Measurements from ENCODE around the gene GALNT10.

GRCh38 chr5:154202379-154203260, 12.1 kb downstream of the GALNT10 start:
- TF ChIP-seq CTCF (IDR thresholded peaks at IDR 0.05) (no peak), EZH2phosphoT487 (IDR thresholded peaks at IDR 0.05; ENCODE audit: borderline replicate concordance, low read depth) (no peak), TAF1 (IDR thresholded peaks at IDR 0.05; ENCODE audit: borderline replicate concordance, low read depth, low read length) (no peak), SMC3 (IDR thresholded peaks at IDR 0.05; ENCODE audit: low read depth, low read length) (no peak), TCF12 (IDR thresholded peaks at IDR 0.05) (no peak), EP300 (IDR thresholded peaks at IDR 0.05; ENCODE audit: borderline replicate concordance in 1 of 2, low read depth in 1 of 2, low read length in 1 of 2) (no peak), TEAD4 (IDR thresholded peaks at IDR 0.05; ENCODE audit: borderline replicate concordance, insufficient read depth) (no peak), CHD2 (IDR thresholded peaks at IDR 0.05; ENCODE audit: low read length, partially characterized antibody) (no peak), RCOR1 (IDR thresholded peaks at IDR 0.05; ENCODE audit: low read length) (no peak), POLR2AphosphoS5 (IDR thresholded peaks at IDR 0.05; ENCODE audit: low read depth, low read length) (no peak), GABPA (IDR thresholded peaks at IDR 0.05; ENCODE audit: low read depth) (no peak), YY1 (IDR thresholded peaks at IDR 0.05; ENCODE audit: low read depth) (no peak)
